LNCAP (cell line): ENCODE data around the gene ABHD16A.

Experiments used
- TF ChIP-seq, protein P1 (sequence below): fragments of 450-650 bp; IDR thresholded peaks from 2 replicates; pipeline ENCODE4 v1.5.1; 2017; ENCODE audit warnings: mild to moderate bottlenecking

The ABHD16A gene

DNA sequence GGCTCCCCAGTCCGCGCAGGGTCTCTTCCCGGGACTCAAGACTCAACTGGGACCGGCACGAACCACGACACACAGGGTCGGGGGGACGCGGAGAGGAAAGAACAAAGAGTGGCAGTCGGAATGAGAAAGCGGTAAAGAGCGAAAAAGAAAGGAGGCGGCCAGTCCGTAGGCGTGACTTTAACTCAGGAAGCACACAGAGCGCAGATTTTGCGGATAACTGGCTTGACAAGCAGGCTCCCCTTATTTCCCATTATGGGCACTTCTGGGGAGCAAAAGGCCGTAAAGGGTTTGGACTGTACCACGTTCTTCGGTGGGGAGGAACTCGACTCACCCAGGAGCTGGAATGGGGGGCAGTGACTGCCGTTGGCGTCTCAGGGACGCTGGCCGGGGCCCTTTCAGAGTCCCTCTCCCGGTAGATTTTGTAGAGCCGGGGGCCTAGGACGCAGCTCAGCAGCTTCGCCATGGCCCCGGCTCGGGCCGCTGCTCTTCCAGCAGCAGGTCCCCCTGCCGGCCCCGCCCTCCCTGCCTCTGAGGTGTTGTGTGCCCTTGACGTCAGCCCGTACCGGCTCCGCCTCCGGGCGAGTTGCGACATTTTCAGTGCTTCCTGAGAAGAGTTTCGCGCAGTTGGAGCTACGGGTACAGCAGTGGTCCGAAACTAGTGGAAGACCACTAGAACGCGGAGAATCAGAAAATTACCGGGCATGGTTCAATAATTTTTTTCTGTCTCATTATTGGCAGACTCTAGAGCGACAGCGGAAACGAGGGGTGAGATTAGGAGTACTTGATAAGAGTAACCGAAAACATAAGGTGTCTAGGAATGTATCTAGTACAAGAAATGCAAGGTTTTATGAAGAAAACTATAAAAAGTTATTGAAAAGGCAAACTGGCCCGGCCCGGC lies at the start of gene ABHD16A:
Gene ABHD16A (minus strand): TSS at position 506 of the 898 bp plus-strand sequence. CDS start 43 bp downstream, at position 463.
- TF ChIP-seq, protein P1, sequence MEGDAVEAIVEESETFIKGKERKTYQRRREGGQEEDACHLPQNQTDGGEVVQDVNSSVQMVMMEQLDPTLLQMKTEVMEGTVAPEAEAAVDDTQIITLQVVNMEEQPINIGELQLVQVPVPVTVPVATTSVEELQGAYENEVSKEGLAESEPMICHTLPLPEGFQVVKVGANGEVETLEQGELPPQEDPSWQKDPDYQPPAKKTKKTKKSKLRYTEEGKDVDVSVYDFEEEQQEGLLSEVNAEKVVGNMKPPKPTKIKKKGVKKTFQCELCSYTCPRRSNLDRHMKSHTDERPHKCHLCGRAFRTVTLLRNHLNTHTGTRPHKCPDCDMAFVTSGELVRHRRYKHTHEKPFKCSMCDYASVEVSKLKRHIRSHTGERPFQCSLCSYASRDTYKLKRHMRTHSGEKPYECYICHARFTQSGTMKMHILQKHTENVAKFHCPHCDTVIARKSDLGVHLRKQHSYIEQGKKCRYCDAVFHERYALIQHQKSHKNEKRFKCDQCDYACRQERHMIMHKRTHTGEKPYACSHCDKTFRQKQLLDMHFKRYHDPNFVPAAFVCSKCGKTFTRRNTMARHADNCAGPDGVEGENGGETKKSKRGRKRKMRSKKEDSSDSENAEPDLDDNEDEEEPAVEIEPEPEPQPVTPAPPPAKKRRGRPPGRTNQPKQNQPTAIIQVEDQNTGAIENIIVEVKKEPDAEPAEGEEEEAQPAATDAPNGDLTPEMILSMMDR: no peak

DNA sequence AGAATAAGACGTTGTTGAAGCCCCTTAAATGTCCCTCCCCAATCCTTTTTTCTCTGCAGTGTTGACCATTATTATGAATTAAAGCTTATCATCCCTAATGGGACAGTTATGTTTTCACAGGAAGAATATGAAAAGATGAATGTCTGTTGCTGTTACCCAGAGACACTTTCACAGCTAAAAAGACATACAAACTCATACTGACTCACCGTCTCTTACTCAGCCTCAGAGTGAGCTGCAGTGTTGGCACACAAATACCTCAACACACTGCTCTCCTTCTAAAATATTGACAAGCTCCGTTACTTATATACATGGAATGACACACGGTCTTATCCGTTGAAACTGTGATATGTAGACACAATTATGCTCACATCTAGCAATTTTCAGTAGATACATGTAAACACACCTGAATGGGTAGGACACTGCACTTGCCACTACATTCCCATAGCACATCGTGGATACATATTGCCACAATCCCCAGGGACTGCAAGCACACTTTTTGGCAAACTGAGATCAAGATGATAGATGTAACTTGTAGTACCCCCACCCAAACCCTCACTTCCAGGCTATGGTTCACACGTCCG lies 49.7 kb upstream of the ABHD16A start:
- TF ChIP-seq, protein P1: no peak

DNA sequence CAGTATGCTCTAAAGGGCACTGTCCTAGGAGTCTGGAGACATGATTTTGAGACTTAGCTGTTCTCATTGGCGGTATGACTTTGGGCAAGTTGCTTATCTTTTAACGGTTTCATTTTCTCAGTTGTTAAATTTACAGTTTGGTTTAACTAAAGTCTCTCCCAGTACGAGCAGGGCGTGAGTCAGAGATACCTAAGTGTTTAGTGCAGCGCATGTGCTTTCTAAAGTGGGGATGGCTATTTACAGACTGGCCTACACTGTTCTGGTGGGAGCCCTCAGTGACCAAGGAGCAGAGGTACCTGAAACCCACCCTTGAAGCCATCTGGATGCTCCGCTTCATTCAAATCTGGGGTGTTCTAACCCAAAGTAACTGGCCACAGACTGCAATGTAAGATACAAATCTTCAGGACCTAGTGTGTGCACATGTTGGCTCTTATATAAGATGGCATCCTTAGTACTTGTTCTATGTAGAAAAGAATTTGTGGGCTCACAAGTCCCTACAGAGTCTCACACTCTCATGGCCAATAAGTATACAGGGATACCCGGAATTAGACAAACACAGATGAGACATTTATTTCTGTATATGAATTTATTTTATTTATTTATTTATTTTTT lies 47.4 kb upstream of the ABHD16A start:
- TF ChIP-seq, protein P1: no peak

DNA sequence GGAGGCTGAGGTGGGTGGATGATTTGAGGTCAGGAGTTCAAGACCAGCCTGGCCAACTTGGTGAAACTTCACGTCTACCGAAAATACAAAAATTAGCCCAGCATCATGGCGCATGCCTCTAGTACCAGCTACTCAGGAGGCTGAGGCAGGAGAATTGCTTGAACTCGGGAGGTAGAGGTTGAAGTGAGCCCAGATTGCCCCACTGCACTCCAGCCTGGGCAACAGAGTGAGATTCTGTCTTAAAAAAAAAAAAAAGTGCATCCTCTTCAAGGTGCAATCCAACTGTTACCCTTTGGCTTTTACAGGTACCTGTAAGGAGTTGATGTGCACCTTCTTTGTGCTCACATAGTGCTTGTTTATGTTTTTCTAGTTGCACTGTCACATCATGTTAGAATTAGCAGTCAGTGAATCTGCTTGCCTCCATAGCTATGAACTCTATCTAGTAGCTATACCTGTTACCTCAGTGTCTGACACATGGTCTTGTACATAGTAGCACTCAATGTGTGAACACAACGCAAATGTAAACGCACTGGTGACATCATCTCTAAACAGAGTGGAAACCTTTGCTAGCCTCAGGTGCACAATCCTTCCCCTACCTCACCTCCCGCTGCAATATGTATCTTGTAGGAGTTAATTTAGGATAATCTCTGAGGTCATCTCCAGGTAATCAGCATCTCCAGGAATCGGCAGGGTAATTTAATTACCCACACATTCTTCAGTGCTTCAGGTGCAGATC lies 46.3 kb upstream of the ABHD16A start:
- TF ChIP-seq, protein P1: no peak

DNA sequence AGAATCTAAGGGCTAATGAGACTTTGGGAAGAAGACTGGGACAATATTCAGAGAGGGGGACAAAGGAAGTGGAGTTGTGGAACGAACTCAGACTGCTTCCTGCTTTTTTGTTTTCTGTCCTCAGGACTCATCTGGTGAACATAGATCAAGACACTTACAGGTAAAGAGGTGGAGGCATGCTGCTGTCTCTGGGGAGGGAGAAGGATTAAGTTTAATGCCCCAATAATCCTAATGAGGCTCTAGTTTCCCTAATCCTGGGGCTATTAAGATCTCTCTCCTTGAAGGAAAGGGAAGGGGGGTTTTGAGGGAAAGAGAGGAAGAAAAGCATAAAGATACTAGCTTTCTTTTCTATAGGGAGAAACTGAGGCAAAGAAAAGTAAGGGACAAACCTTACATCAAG lies 41.3 kb upstream of the ABHD16A start:
- TF ChIP-seq, protein P1: no peak

DNA sequence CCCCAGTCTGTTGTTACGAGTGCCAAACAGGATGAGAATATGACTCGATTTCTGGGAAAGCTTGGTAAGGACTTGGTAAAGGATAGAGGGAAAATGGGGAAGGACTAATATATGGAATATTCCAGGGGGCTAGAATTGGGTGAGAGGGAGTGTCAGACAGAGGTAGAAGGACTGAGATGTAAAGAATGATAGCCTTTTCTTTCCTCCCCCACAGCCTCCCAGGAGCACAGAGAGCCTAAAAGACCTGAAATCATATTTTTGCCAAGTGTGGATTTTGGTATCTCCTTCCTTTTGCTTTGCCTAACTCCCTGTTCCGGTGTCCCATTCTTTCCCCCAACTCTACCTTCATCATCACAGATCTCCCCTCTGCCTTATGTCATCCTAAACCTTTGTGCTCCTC lies 39.8 kb upstream of the ABHD16A start:
- TF ChIP-seq, protein P1: no peak

DNA sequence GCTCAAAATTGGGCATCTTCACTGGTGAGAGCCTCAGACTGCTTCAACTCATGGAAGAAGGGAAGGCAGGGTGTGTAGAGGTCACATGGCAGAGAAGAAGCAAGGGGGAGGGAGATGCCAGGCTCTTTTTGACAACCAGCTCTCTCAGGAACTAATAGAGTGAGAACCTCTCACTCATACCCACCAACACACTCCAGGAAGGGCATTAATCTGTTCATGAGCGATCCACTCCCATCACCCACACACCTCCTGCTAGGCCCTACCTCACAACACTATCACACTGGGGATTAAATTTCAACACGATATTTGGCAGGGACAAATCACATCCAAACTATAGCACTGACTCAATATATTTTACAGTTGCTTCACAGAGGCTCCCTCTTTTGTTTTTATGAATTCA lies 38.7 kb upstream of the ABHD16A start:
- TF ChIP-seq, protein P1: no peak
